T-cell (primary cell): Measurements from ENCODE around the gene OR7C1. TPM values are rescaled to one million over a fixed set of nuclear protein-coding genes. Genes with fewer than 3 reads are reported as not detected.

ENCODE experiments used
- ATAC-seq, 4 experiments: fragments of 200-7000 bp in 3 of 4; fragments of 150-1000 bp in 1 of 4; cut with Tn5 transposase; replicated peaks in 1 of 4; 1 replicate in 3 of 4; 2 replicates in 1 of 4; pipeline ENCODE4 v1.10.0; 2021; ENCODE audit warnings: moderate library complexity in 3 of 4, mild to moderate bottlenecking in 2 of 4, moderate number of reproducible peaks in 1 of 4
- CTCF ChIA-PET, 2 donors: fragments of 300-600 bp; sonication (Branson Sonifier 250); formaldehyde crosslinking; loops; one replicate each; lab custom pipeline; 2022; ENCODE audit warnings: antibody characterized with exemption in 2 of 2; lab: Charles Lee
- POLR2A ChIA-PET, 2 donors: fragments of 300-600 bp; sonication (Branson Sonifier 250); formaldehyde crosslinking; loops; one replicate each; lab custom pipeline; 2022; ENCODE audit warnings: antibody characterized with exemption in 2 of 2; lab: Charles Lee
- DNase-seq, 35 experiments: peaks; one replicate each; pipeline versions ENCODE4 v3.0.0 to v3.0.0-alpha.2; 2013 to 2023
- H3K27ac ChIP-seq: one replicate; pipeline ENCODE4 v1.5.1; 2013; ENCODE audit warnings: low read length
- H3K27me3 ChIP-seq, 2 experiments: replicated peaks in 1 of 2; 1 replicate in 1 of 2; 2 replicates in 1 of 2; pipeline versions ENCODE4 v1.6.1 to v1.7.0; 2013; ENCODE audit warnings: low read length in 1 of 2, mixed read lengths in 1 of 2; ENCODE audit not compliant: control insufficient read depth in 2 of 2, insufficient read depth in 2 of 2; ENCODE audit errors: extremely low read depth in 1 of 2
- H3K36me3 ChIP-seq, 2 donors: 1 replicate in 1 of 2; 2 replicates in 1 of 2; pipeline versions ENCODE4 v1.6.1 to v1.7.0; 2013; ENCODE audit warnings: low read length in 1 of 2; ENCODE audit not compliant: control insufficient read depth in 2 of 2, insufficient read depth in 1 of 2; ENCODE audit errors: extremely low read depth in 1 of 2
- H3K4me1 ChIP-seq, 2 experiments: 1 replicate in 1 of 2; 2 replicates in 1 of 2; pipeline versions ENCODE4 v1.6.1 to v1.7.0; 2013; ENCODE audit warnings: low read length in 2 of 2, mixed read lengths in 1 of 2; ENCODE audit not compliant: insufficient read depth in 2 of 2, control insufficient read depth in 1 of 2; ENCODE audit errors: extremely low read depth in 1 of 2
- H3K4me3 ChIP-seq, 2 donors: 1 replicate in 1 of 2; 2 replicates in 1 of 2; pipeline versions ENCODE4 v1.5.1 to v1.7.0; 2013; ENCODE audit warnings: mild to moderate bottlenecking in 2 of 2, low read length in 1 of 2, moderate library complexity in 1 of 2; ENCODE audit not compliant: control insufficient read depth in 1 of 2; ENCODE audit errors: extremely low read depth in 1 of 2
- H3K9me3 ChIP-seq: 2 replicates; pipeline ENCODE4 v1.7.0; 2013
- H3K27ac Mint-ChIP-seq, 2 donors: one replicate each; pipeline ENCODE4 v1.8.0; 2020 to 2021; ENCODE audit warnings: mild to moderate bottlenecking in 2 of 2, mixed read lengths in 2 of 2
- H3K27me3 Mint-ChIP-seq, 2 donors: one replicate each; pipeline ENCODE4 v1.8.0; 2021 to 2022; ENCODE audit warnings: mixed read lengths in 2 of 2
- H3K36me3 Mint-ChIP-seq: one replicate; pipeline ENCODE4 v1.8.0; 2021; ENCODE audit warnings: mixed read lengths
- H3K4me1 Mint-ChIP-seq, 3 donors: one replicate each; pipeline ENCODE4 v1.8.0; 2020 to 2022; ENCODE audit warnings: mixed read lengths in 3 of 3, mild to moderate bottlenecking in 1 of 3
- H3K4me3 Mint-ChIP-seq, 3 donors: one replicate each; pipeline ENCODE4 v1.8.0; 2020 to 2022; ENCODE audit warnings: mild to moderate bottlenecking in 3 of 3, mixed read lengths in 3 of 3, moderate library complexity in 3 of 3
- H3K9me3 Mint-ChIP-seq, 3 donors: one replicate each; pipeline ENCODE4 v1.8.0; 2020 to 2022; ENCODE audit warnings: mixed read lengths in 3 of 3
- WGBS: methylation state at CpG from one replicate; pipeline ENCODE4 v1.1.5; 2013; ENCODE audit warnings: missing lambda C conversion rate; ENCODE audit not compliant: insufficient coverage; 5-methylcytosine and 5-hydroxymethylcytosine counted together
- total RNA-seq, 35 experiments: library from RNA in 6 of 35; stranded (reverse) in 6 of 35; fragments of 120-200 nt in 1 of 35; gene quantifications; one replicate each; pipeline versions ENCODE4 v1.2.1 to v1.2.4 and lab custom pipeline; 2013 to 2026

Gene OR7C1
- total RNA-seq, 5 donors from 2014 or later (not counting 1 experiment from before 2014, with no cell fraction given): not detected

- H3K27ac ChIP-seq: no peak overlapping the region
- no peaks in the 10 kb centered on the region for H3K9me3 ChIP-seq
- H3K27ac Mint-ChIP-seq: no peak overlapping the region
Measured at GRCh38 chr19:14772467-14772866, 62.5 kb downstream of the OR7C1 start.

DNA sequence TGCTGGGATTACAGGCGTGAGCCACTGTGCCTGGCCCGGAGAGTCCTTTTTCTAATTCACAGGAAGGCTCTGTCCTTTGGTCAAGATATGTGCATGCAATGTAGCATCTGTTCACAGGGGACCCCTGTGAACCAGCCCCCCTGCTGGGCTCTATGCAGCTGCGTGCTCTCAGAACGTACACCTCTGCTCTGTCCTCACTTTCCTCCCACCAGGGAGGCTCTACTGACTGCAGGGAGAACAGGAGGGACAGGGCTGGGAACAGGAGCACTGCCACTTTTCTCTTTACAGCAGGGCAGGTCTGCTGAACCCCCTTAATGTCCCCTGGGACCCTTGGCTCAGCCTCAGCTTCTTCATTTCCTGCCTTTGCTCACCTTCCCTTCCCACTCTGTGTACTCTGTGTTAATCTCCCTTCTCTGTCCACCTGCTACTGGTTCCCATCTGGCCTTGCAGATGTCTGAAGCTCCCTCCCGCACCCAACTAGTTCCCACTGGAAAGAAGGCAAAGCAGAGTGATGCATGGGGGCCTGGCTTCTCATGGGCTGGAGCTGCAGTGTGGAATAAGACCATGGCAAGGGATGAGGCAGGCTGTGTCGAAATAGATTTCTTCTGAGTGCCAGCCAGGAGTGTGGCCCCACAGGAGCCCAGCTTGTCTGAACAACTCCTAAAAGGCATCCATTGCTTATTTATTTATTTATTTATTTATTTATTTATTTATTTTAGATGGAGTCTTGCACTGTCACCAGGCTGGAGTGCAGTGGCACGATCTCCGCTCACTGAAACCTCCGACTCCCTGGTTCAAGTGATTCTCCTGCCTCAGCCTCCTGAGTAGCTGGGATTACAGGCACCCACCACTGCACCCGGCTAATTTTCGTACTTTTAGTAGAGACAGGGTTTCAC, 63.8 kb downstream of the OR7C1 start:
- H3K4me1 ChIP-seq: peaks cover 1 to 11% of the 10 kb centered on the region in 2 experiments
- no peak overlapping the region for H3K27ac ChIP-seq
- H3K36me3 Mint-ChIP-seq: no peaks in the 10 kb centered on the region
- 95% methylated on average over 10 of the region's 11 CpGs for WGBS
- ChIA-PET CTCF (no interaction called here), POLR2A (interaction anchor here in 1 of 2 donors (0.6 kb wide), 1 partner anchor 264 kb away, joined by 5 read pairs; no protein-coding TSS in a partner anchor)
- H3K9me3 ChIP-seq: no peaks in the 10 kb centered on the region
- H3K4me1 Mint-ChIP-seq: peaks cover 6 to 9% (median 9%) of the 10 kb centered on the region in 3 donors
- no peak overlapping the region for H3K4me3 Mint-ChIP-seq
- ATAC-seq (no peak), DNase-seq (no peak)
- H3K27me3 ChIP-seq: peaks cover 0 to 52% of the 10 kb centered on the region in 2 experiments
- H3K9me3 Mint-ChIP-seq: no peaks in the 10 kb centered on the region
- H3K4me3 ChIP-seq: no peak overlapping the region
- H3K27ac Mint-ChIP-seq: no peak overlapping the region
- no peaks in the 10 kb centered on the region for H3K36me3 ChIP-seq
- peaks cover 10 to 36% of the 10 kb centered on the region in 2 donors for H3K27me3 Mint-ChIP-seq

More at GRCh38 chr19:14772467-14772866, 62.5 kb downstream of the OR7C1 start:
- peaks cover 11 to 15% (median 15%) of the 10 kb centered on the region in 3 donors for H3K4me1 Mint-ChIP-seq
- ChIA-PET POLR2A (no interaction called here), CTCF (no interaction called here)
- H3K27me3 Mint-ChIP-seq: peaks cover 11 to 43% of the 10 kb centered on the region in 2 donors
- no peaks in the 10 kb centered on the region for H3K9me3 Mint-ChIP-seq
- no peaks in the 10 kb centered on the region for H3K36me3 Mint-ChIP-seq
- DNase-seq (no peak), ATAC-seq (no peak)
- WGBS: 89% methylated on average over 4 of the region's 8 CpGs
- no peaks in the 10 kb centered on the region for H3K36me3 ChIP-seq
- peaks cover 3 to 21% of the 10 kb centered on the region in 2 experiments for H3K4me1 ChIP-seq
- H3K27me3 ChIP-seq: peaks cover 0 to 61% of the 10 kb centered on the region in 2 experiments
- no peak overlapping the region for H3K4me3 Mint-ChIP-seq
- H3K4me3 ChIP-seq: no peak overlapping the region

- 90% methylated on average over 2 of the region's 5 CpGs for WGBS
- H3K4me1 ChIP-seq: peaks cover 0 to under 1% of the 10 kb centered on the region in 2 experiments
- Mint-ChIP-seq H3K27ac (no peak overlapping the region), H3K27me3 (peaks cover 10 to 33% of the 10 kb centered on the region in 2 donors), H3K36me3 (no peaks in the 10 kb centered on the region), H3K4me1 (no peaks in the 10 kb centered on the region), H3K4me3 (no peak overlapping the region), H3K9me3 (no peaks in the 10 kb centered on the region)
- H3K9me3 ChIP-seq: no peaks in the 10 kb centered on the region
- ATAC-seq (no peak), DNase-seq (no peak)
- H3K36me3 ChIP-seq: no peaks in the 10 kb centered on the region
- no peak overlapping the region for H3K4me3 ChIP-seq
- CTCF ChIA-PET: no interaction called here
- peaks cover 0 to 43% of the 10 kb centered on the region in 2 experiments for H3K27me3 ChIP-seq
- POLR2A ChIA-PET: no interaction called here
- no peak overlapping the region for H3K27ac ChIP-seq
Measured at GRCh38 chr19:14770136-14770535, 64.8 kb downstream of the OR7C1 start.

DNA sequence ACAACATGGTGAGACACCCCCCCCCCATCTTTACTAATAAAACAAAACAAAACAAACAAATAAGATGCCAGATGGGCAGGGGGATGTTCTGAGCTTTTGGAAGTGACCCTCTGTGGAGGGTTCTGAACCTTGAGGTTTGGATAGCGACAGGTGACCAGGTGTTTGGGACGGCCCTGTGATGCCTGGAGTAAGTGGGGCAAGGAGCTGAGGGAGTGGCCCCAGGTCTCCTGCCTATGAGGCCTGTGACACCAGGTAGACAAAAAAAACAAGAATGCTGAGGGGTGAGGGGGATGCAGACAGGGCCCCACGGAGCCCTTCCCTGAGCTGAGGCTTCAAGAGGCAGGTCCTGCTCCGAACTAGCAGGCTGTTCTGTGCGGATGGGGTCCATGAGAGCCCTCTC, 65.8 kb downstream of the OR7C1 start:
- no peak overlapping the region for H3K4me3 ChIP-seq
- ATAC-seq: no peak
- H3K4me1 Mint-ChIP-seq: no peaks in the 10 kb centered on the region
- ChIA-PET CTCF (no interaction called here), POLR2A (no interaction called here)
- H3K27ac ChIP-seq: no peak overlapping the region
- H3K9me3 ChIP-seq: no peaks in the 10 kb centered on the region
- H3K36me3 ChIP-seq: no peaks in the 10 kb centered on the region
- no peaks in the 10 kb centered on the region for H3K9me3 Mint-ChIP-seq
- peaks cover 0 to 45% of the 10 kb centered on the region in 2 experiments for H3K27me3 ChIP-seq
- peaks cover 14 to 35% of the 10 kb centered on the region in 2 donors for H3K27me3 Mint-ChIP-seq
- 93% methylated on average over 4 of the region's 5 CpGs for WGBS
- H3K4me1 ChIP-seq: no peaks in the 10 kb centered on the region
- H3K4me3 Mint-ChIP-seq: no peak overlapping the region
- H3K36me3 Mint-ChIP-seq: no peaks in the 10 kb centered on the region
- H3K27ac Mint-ChIP-seq: no peak overlapping the region
- DNase-seq: no peak

- ChIA-PET CTCF (no interaction called here), POLR2A (no interaction called here)
- H3K4me1 Mint-ChIP-seq: no peaks in the 10 kb centered on the region
- no peak overlapping the region for H3K4me3 ChIP-seq
- H3K9me3 ChIP-seq: no peaks in the 10 kb centered on the region
- peaks cover 0 to 42% of the 10 kb centered on the region in 2 experiments for H3K27me3 ChIP-seq
- DNase-seq (no peak), ATAC-seq (no peak)
- H3K9me3 Mint-ChIP-seq: no peaks in the 10 kb centered on the region
- H3K27me3 Mint-ChIP-seq: peaks cover 14 to 30% of the 10 kb centered on the region in 2 donors
- no peaks in the 10 kb centered on the region for H3K36me3 ChIP-seq
- H3K36me3 Mint-ChIP-seq: no peaks in the 10 kb centered on the region
- no peak overlapping the region for H3K27ac Mint-ChIP-seq
- no peak overlapping the region for H3K27ac ChIP-seq
- no peak overlapping the region for H3K4me3 Mint-ChIP-seq
- 84% methylated on average over 2 of the region's 2 CpGs for WGBS
- no peaks in the 10 kb centered on the region for H3K4me1 ChIP-seq
Measured at GRCh38 chr19:14768001-14768400, 67.0 kb downstream of the OR7C1 start.

GRCh38 chr19:14767466-14767971, 67.5 kb downstream of the OR7C1 start:
- H3K4me1 ChIP-seq: no peaks in the 10 kb centered on the region
- ATAC-seq (no peak), DNase-seq (no peak)
- Mint-ChIP-seq H3K27ac (no peak overlapping the region), H3K4me3 (no peak overlapping the region), H3K27me3 (peaks cover 14 to 30% of the 10 kb centered on the region in 2 donors), H3K9me3 (no peaks in the 10 kb centered on the region), H3K4me1 (no peaks in the 10 kb centered on the region), H3K36me3 (no peaks in the 10 kb centered on the region)
- CTCF ChIA-PET: no interaction called here
- 70% methylated on average over 2 of the region's 2 CpGs for WGBS
- H3K27ac ChIP-seq: no peak overlapping the region
- peaks cover 0 to 42% of the 10 kb centered on the region in 2 experiments for H3K27me3 ChIP-seq
- H3K4me3 ChIP-seq: no peak overlapping the region
- no peaks in the 10 kb centered on the region for H3K9me3 ChIP-seq
- POLR2A ChIA-PET: no interaction called here
- no peaks in the 10 kb centered on the region for H3K36me3 ChIP-seq
